ENCODE results near the gene ARHGAP6.

Gene ARHGAP6, protein sequence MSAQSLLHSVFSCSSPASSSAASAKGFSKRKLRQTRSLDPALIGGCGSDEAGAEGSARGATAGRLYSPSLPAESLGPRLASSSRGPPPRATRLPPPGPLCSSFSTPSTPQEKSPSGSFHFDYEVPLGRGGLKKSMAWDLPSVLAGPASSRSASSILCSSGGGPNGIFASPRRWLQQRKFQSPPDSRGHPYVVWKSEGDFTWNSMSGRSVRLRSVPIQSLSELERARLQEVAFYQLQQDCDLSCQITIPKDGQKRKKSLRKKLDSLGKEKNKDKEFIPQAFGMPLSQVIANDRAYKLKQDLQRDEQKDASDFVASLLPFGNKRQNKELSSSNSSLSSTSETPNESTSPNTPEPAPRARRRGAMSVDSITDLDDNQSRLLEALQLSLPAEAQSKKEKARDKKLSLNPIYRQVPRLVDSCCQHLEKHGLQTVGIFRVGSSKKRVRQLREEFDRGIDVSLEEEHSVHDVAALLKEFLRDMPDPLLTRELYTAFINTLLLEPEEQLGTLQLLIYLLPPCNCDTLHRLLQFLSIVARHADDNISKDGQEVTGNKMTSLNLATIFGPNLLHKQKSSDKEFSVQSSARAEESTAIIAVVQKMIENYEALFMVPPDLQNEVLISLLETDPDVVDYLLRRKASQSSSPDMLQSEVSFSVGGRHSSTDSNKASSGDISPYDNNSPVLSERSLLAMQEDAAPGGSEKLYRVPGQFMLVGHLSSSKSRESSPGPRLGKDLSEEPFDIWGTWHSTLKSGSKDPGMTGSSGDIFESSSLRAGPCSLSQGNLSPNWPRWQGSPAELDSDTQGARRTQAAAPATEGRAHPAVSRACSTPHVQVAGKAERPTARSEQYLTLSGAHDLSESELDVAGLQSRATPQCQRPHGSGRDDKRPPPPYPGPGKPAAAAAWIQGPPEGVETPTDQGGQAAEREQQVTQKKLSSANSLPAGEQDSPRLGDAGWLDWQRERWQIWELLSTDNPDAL (N-terminal part only)

DNA sequence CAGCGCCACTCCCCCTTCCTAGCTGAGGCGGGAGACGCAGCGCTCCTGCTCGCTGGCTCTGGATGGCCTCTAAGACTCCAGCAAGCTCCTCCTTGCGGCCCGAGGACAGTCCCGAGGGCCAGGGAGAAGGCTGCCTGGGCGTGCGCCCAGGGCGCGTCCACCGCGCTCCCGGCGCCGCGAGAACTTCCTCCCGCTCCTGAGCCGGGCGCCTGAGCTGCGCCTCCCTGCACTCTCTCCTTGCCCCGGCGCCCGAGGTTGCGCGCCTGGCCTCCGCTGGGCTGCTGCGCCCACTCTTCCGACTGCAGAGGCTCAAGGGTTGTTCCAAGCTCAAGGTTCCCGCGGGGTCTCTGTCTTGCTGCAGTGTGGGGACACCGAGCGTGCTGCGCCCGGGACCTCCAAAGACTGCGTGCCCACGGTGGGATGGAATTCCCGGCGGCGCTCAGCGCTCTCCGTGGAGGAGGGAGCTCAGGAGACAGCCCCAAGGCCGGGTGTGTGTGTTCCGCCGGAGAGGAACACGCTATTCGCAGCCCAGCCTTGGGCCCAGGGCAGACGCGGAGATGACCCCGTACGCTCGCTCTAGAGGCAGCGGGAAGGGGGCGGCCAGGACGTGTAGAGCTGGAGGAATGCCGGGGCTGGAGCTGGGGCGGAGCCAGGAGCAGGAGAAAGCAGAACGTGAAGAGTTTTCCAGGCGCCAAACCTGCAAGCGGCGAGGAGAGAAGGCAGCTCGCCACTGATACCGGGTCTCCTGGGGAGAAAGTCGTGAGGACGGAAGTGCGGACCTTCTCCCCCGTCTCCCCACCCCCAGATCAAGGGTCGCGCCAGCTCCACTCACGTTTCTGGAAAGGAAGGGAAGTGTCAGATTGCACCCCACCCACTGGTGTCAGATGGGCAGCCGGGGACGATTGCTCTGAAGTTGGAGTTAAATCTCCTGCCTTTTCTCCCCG is at the start of gene ARHGAP6:
Gene ARHGAP6 (minus strand): TSS at position 753 of the 944 bp plus-strand sequence. CDS start 1,092 bp downstream, outside the sequence.
- no peak for DNase-seq (ENCODE audit: low read depth in 4 of 4, low spot score in 1 of 4)

GRCh38 chrX:11704725-11705495 is 39.2 kb upstream of the ARHGAP6 start:
- DNase-seq (ENCODE audit: low read depth in 4 of 4, low spot score in 1 of 4) = no peak

DNA sequence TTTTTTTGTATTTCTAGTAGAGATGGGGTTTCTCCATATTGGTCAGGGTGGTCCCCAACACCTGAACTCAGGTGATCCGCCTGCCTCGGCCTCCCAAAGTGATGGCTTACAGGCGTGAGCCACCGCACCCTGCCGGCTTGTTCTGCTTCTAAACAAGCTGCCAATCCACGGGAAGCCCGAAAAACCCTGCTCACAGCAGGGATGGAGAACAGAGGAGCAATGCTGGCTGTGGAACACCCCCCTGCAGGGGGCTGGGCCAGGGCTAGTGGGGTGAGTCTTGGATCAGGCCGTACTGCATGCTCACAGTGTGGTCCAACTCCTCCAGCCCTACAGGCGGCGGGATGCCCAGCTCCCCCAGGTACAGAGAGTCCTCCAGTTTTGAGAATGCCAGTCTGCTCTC is 38.1 kb upstream of the ARHGAP6 start:
- DNase-seq (ENCODE audit: low read depth in 4 of 4, low spot score in 1 of 4) = no peak

DNA sequence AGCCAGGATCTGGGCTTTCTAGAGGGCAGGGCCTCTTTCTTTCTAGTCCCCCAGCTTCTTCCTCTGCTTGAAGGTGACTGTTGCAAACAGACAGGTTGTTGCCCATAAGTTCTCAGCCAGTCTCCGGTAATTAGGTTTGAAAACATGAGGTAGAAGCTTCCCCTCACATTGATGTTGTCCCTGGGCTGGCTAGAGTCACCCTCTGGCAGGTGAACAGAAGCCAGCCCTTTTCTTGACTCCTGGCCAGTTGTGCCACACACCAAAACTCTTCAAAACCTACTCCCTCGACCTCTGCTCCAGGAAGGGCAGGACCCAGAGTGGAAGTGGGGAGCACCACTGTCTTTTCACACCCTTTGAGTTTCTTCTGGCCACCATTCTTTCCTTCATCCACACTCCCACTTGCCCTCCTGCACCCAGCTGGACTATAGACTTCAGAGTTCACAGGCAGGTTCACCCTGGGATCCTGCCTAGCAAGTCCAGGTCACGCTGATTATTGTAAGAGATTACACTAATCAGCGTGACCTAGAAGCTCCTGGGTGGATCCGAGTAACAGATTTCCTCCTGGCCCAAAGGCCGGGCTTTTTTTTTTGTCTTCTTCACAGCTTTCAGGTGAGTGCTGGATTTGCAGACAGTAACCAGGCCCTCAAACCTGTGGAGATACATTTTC is 37.4 kb upstream of the ARHGAP6 start:
- no peak for DNase-seq (ENCODE audit: low read depth in 4 of 4, low spot score in 1 of 4)

- no peak for DNase-seq (ENCODE audit: low read depth in 4 of 4, low spot score in 1 of 4)
Observed at GRCh38 chrX:11702420-11702819, 36.7 kb upstream of the ARHGAP6 start.

DNA sequence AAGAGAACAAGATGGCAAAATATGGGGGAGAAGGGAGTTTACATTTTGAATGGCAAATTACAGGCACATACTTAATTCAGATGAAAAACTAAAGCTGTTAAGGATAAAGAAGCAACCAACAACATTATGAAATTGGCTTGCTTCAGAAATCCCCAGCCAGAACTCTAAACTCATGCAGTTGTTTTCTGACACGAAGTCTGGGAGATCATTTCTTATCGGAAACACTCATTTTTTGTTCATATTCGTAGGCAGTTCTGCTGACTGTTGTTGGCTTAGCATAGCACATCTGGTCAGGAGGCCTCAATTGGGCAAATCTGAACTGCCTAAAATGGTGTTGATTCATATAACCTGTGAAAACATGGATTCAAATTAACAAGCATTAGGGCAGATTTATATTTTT is 33.0 kb upstream of the ARHGAP6 start:
- no peak for DNase-seq (ENCODE audit: low read depth in 4 of 4, low spot score in 1 of 4)

DNA sequence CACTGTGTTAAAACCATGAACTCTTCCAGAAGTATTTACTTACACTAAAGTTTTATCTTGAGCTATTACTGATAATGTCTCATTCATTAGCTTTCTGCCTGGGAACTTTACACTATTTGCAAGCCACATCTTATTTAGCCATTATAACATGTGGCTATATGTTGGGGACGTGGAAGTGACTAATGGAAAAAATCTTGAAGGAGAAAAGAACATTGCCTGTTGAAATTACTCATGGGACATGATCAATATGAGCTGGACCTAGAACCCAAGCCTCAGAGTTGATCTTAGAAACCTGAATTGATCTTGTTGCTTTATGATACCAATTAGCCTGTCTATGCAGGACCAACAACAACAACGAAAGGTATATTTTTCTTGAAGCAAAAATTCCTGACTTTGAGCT is 22.5 kb upstream of the ARHGAP6 start:
- no peak for DNase-seq (ENCODE audit: low read depth in 4 of 4, low spot score in 1 of 4)

GRCh38 chrX:11687157-11687556 is 21.4 kb upstream of the ARHGAP6 start:
- DNase-seq (ENCODE audit: low read depth in 4 of 4, low spot score in 1 of 4) = no peak

DNA sequence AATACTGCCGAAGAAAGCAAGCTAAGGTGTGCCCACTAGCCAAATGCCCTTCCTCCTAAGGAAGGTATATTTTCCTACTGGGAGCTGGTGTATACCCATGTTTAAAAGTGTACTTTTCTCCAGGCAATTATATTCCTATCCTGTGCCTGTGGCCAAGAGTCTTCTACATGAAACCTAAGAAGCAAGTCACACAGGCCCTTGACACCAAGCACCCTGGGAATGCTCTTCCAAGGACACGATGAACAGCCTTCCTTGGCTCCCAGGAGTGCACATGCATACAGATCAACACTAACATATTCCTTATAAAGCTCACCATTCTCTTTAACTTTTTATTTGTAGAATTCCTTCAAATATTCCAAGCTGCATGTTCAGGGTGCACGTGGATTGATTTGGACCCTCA is 17.3 kb upstream of the ARHGAP6 start:
- no peak for DNase-seq (ENCODE audit: low read depth in 4 of 4, low spot score in 1 of 4)

GRCh38 chrX:11678158-11678557 is 12.4 kb upstream of the ARHGAP6 start:
- DNase-seq (ENCODE audit: low read depth in 4 of 4, low spot score in 1 of 4) = no peak

DNA sequence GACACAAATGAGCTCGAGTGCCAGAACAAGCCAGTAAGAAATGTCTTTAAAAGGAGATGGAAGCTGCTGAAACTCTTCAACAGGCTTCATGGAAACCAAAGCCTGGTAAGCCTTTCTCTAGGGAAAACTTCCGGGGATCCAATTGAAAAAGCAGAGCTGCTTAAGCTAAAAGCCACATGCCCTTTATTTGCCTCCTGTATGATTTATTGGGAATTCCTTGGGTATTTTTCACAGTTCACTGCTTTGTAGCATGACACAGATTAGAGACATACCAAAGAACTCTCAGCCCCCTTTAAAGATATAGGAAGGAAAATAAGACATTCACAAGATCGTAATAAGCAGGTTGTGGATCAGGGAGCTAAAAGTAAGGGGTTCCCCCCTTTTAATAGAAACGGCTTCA is 6.5 kb upstream of the ARHGAP6 start:
- no peak for DNase-seq (ENCODE audit: low read depth in 4 of 4, low spot score in 1 of 4)

GRCh38 chrX:11670316-11670715 is 4.6 kb upstream of the ARHGAP6 start:
- no peak for DNase-seq (ENCODE audit: low read depth in 4 of 4, low spot score in 1 of 4)

DNA sequence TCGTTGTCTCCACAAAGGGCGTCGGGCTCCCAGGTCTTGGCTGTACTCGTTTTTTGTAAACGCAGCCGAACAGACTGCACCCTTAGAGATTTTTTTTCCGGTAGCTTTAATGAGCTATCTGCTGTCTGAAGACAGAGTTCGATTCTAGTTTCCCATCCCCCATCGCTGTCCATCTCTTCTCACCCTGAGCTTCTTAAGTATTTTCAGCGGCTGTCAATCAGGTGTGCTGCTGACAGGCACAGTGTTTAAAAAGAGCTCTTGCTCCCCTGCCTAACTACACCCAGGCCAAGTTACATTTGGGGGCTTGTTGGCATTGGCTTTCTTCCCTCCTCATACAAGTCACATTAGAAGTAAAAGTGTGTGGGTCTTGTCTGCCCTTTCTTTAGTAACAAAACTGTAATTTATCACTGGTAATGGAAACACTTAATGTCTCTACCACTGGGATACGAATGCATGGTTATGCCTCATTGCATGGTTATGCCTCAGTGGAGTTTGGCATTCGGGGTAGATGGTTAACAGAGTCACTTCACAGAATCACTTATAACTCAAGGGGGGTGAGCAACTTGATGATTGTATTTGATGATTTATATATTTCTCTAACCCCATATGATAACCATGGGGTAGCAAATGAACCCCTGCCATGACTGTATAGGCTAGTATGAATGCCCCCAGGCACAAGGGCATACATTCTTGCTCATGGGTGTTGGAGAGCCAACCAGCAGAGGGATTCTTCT is 1.4 kb upstream of the ARHGAP6 start:
- DNase-seq (ENCODE audit: low read depth in 4 of 4, low spot score in 1 of 4) = no peak

DNA sequence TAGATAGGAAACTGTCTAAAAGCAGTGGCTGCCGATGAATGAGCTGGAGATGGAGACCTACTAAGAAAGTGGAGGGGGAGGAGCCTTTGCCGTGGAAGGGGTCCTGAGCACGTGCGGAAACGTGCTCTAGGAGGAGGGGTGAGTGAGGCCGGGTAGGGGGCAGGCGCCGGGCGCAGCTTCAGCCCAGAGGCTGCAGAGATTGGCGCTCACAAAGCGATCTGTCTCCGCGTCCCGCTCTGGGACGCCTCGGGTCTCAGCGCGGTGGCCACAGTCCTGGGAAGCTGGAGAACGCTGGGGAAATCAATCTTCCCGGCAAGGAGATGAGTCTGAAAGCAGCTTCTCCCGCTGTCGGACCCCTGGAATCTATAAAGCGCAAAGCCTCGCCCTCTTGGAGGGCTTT is 444 bp upstream of the ARHGAP6 start:
- DNase-seq (ENCODE audit: low read depth in 4 of 4, low spot score in 1 of 4) = no peak

DNA sequence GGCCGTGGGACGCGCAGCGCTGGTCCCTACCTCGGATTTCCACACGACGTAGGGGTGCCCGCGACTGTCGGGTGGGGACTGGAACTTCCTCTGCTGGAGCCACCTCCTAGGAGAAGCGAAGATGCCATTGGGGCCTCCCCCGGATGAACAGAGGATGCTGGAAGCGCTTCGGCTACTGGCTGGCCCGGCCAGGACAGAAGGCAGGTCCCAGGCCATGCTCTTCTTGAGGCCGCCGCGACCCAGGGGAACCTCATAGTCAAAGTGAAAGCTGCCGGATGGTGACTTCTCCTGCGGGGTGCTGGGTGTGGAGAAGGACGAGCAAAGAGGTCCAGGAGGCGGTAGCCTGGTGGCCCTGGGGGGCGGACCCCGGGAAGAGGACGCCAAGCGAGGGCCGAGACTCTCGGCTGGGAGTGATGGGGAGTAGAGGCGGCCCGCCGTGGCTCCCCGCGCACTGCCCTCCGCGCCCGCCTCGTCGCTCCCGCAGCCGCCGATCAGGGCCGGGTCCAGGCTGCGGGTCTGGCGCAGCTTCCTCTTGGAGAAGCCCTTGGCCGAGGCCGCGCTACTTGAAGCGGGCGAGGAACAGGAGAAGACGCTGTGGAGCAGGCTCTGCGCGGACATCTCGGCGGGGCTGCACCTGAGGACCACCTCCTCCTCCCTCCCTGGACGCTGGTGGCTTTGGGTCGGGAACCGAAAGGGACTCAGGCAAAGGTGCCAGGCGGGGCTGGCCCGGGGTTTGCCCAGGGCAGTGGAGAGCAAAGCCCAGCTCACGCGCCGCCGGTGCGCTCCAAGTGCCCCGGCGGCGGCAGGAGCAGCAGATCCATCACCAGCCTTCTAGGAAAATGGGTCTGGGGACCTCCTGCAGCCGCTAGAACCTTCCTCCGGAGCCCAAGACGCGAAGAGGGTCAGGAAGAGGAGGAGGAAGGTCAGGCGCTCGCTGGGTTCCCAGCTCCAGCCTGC is 1.2 kb downstream of the ARHGAP6 start:
- DNase-seq (ENCODE audit: low read depth in 4 of 4, low spot score in 1 of 4) = no peak

DNA sequence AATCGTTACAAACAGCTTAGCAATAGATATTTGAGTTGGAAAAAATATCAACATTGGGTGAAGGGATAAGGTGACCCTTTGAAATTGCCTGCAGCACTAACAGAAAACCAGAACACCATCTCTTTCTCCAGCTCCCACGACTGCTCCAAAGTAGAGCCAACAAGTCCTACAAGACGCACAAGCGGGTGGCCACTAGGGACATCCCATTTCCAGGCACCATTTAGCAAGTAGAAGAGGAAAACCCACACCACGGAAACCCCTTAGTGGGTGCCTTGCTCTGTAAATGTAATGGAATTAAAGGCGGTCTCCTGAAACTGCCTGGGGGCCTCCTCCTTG is 1.9 kb downstream of the ARHGAP6 start:
- no peak for DNase-seq (ENCODE audit: low read depth in 4 of 4, low spot score in 1 of 4)

DNA sequence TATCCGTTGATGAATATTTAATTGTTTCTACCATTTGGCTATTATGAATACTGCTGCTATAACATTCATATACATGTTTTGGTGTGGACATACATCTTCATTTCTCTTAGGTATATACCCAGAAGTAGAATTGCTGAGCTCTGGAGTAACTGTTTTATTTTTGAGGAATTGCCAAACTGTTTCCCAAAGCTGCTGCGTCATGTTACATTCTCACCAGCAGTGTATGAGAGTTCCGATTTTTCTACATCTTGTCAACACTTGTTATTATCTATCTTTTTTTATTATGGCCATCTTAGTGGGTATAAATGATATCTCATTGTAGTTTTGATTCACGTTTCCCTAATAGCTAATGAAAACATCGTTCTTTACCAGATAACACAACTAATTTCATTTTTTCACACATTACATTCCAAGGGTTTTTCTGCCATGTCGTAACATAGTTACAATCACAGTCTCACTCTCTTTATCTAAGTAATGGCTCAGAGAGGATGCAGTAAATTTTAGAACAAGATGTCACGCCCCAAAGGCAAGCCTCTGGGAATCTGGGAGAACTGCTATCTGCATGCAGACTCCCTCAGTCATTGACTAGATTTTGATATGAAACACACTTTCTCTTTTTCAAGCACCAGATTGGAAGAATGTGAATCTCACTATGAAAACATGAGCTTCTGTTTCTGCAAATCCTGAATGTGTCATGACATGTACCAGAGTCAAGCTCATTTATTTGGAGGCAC is 10.3 kb downstream of the ARHGAP6 start:
- DNase-seq (ENCODE audit: low read depth in 4 of 4, low spot score in 1 of 4) = no peak

Data from stimulated activated CD4-positive, alpha-beta T cell treated with anti-CD3 and anti-CD28 coated beads, Interleukin-1b, Interleukin-23, amount 100 ng/mL, for 24 hours (primary cell).